Mucosa of rectum (tissue), 2 donors: ENCODE results near the gene TMEM223.

Experiments used
- H3K27ac ChIP-seq, 2 donors: one replicate each; pipeline ENCODE4 v1.7.0; 2013; ENCODE audit warnings: inconsistent platforms in 2 of 2, low read depth in 2 of 2, low read length in 2 of 2
- H3K27me3 ChIP-seq, 2 donors: one replicate each; pipeline ENCODE4 v1.7.0; 2013; ENCODE audit warnings: low read length in 2 of 2; ENCODE audit not compliant: control insufficient read depth in 2 of 2, insufficient read depth in 2 of 2
- H3K36me3 ChIP-seq, 2 donors: one replicate each; pipeline ENCODE4 v1.7.0; 2013; ENCODE audit warnings: low read length in 2 of 2; ENCODE audit not compliant: control insufficient read depth in 2 of 2, insufficient read depth in 2 of 2
- H3K4me1 ChIP-seq, 2 donors: one replicate each; pipeline ENCODE4 v1.7.0; 2013; ENCODE audit warnings: low read length in 2 of 2, mild to moderate bottlenecking in 1 of 2; ENCODE audit not compliant: control insufficient read depth in 2 of 2, insufficient read depth in 2 of 2
- H3K4me3 ChIP-seq, 2 donors: one replicate each; pipeline ENCODE4 v1.7.0; 2013; ENCODE audit warnings: low read length in 2 of 2
- H3K9ac ChIP-seq, 2 donors: one replicate each; pipeline ENCODE4 v1.7.0; 2013; ENCODE audit warnings: low read length in 2 of 2, low read depth in 1 of 2, mild to moderate bottlenecking in 1 of 2
- H3K9me3 ChIP-seq, 2 donors: one replicate each; pipeline ENCODE4 v1.7.0; 2013; ENCODE audit warnings: low read length in 2 of 2; ENCODE audit not compliant: control insufficient read depth in 2 of 2
- donor health status: healthy.
- donor health status: Normal muscosa, but diverticular disease.

TMEM223 gene

GRCh38 chr11:62801071-62801470 is 9.3 kb upstream of the TMEM223 start:
- H3K36me3 ChIP-seq: peaks cover 56 to 63% of the 10 kb centered on the region in 2 donors
- H3K9me3 ChIP-seq: no peaks in the 10 kb centered on the region
- H3K27me3 ChIP-seq: no peaks in the 10 kb centered on the region
- H3K9ac ChIP-seq: no peak overlapping the region
- peaks cover 9 to 19% of the 10 kb centered on the region in 2 donors for H3K4me1 ChIP-seq
- H3K4me3 ChIP-seq: no peak overlapping the region
- no peak overlapping the region for H3K27ac ChIP-seq

GRCh38 chr11:62799486-62799885 is 7.7 kb upstream of the TMEM223 start:
- Histone ChIP-seq H3K9me3 (no peaks in the 10 kb centered on the region), H3K27ac (no peak overlapping the region), H3K4me3 (no peak overlapping the region), H3K36me3 (peaks cover 70 to 76% of the 10 kb centered on the region in 2 donors), H3K9ac (no peak overlapping the region), H3K4me1 (peaks cover 8 to 13% of the 10 kb centered on the region in 2 donors), H3K27me3 (no peaks in the 10 kb centered on the region)

GRCh38 chr11:62796281-62796680 is 4.5 kb upstream of the TMEM223 start:
- Histone ChIP-seq H3K9ac (no peak overlapping the region), H3K4me3 (no peak overlapping the region), H3K9me3 (no peaks in the 10 kb centered on the region), H3K27me3 (no peaks in the 10 kb centered on the region), H3K4me1 (peaks cover 8 to 11% of the 10 kb centered on the region in 2 donors), H3K36me3 (peaks cover 63 to 68% of the 10 kb centered on the region in 2 donors), H3K27ac (no peak overlapping the region)

GRCh38 chr11:62794201-62794775 is 2.5 kb upstream of the TMEM223 start:
- H3K27me3 ChIP-seq: no peaks in the 10 kb centered on the region
- H3K36me3 ChIP-seq: peaks cover 46 to 55% of the 10 kb centered on the region in 2 donors
- peaks cover 18 to 25% of the 10 kb centered on the region in 2 donors for H3K4me1 ChIP-seq
- H3K27ac ChIP-seq: no peak overlapping the region
- no peak overlapping the region for H3K9ac ChIP-seq
- no peaks in the 10 kb centered on the region for H3K9me3 ChIP-seq
- H3K4me3 ChIP-seq: no peak overlapping the region

DNA sequence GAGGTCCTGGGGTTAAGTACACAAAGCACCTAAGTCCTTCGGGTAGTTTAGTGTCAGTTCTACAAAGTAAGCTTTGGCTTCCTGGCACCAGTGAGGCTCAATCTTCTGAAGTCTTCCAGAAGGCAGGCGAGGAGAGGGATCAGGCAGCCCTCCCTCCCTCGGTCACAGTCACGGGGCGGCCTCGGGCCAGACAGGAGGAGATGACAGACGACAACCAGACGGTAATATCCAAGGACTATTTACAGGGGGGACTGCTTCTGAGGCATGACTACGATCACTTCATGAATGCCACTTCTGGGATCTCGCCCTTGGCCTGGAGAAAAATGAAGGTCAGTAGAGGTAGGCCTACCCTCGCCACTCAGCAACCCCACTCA is 383 bp upstream of the TMEM223 start:
- peaks cover 37 to 44% of the 10 kb centered on the region in 2 donors for H3K36me3 ChIP-seq
- peak overlapping the region; percentile 79 to 85 for H3K27ac ChIP-seq
- H3K4me1 ChIP-seq: peaks cover 24 to 35% of the 10 kb centered on the region in 2 donors
- H3K9me3 ChIP-seq: no peaks in the 10 kb centered on the region
- H3K4me3 ChIP-seq: peak overlapping the region; percentile 24 to 85
- H3K9ac ChIP-seq: peak overlapping the region; percentile 79 to 91
- no peaks in the 10 kb centered on the region for H3K27me3 ChIP-seq

- H3K9me3 ChIP-seq: no peaks in the 10 kb centered on the region
- H3K4me1 ChIP-seq: peaks cover 32 to 42% of the 10 kb centered on the region in 2 donors
- no peaks in the 10 kb centered on the region for H3K27me3 ChIP-seq
- H3K4me3 ChIP-seq: no peak overlapping the region
- H3K9ac ChIP-seq: no peak overlapping the region
- no peak overlapping the region for H3K27ac ChIP-seq
- peaks cover 16 to 23% of the 10 kb centered on the region in 2 donors for H3K36me3 ChIP-seq
Observed at GRCh38 chr11:62789576-62789975, 2.2 kb downstream of the TMEM223 start.

DNA sequence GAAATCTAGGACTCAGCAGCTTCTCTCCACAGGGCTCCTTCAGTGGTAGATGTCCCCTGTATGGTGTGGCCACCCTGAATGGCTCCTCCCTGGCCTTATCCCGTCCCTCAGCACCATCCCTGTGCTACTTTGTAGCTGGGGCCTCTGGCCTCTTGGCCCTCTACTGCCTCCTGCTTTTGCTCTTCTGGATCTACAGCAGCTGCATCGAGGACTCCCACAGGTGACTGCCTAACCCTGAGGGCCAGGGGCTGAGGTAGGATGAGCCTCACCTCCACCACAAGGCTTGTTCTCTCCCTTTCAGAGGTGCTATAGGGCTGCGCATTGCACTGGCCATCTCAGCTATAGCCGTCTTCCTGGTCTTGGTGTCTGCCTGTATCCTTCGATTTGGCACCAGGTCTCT is 2.8 kb downstream of the TMEM223 start:
- no peaks in the 10 kb centered on the region for H3K9me3 ChIP-seq
- H3K27me3 ChIP-seq: no peaks in the 10 kb centered on the region
- peaks cover 11 to 18% of the 10 kb centered on the region in 2 donors for H3K36me3 ChIP-seq
- H3K4me1 ChIP-seq: peaks cover 32 to 42% of the 10 kb centered on the region in 2 donors
- H3K27ac ChIP-seq: no peak overlapping the region
- no peak overlapping the region for H3K4me3 ChIP-seq
- H3K9ac ChIP-seq: peak overlapping the region in 1 of 2 donors; percentile 93

DNA sequence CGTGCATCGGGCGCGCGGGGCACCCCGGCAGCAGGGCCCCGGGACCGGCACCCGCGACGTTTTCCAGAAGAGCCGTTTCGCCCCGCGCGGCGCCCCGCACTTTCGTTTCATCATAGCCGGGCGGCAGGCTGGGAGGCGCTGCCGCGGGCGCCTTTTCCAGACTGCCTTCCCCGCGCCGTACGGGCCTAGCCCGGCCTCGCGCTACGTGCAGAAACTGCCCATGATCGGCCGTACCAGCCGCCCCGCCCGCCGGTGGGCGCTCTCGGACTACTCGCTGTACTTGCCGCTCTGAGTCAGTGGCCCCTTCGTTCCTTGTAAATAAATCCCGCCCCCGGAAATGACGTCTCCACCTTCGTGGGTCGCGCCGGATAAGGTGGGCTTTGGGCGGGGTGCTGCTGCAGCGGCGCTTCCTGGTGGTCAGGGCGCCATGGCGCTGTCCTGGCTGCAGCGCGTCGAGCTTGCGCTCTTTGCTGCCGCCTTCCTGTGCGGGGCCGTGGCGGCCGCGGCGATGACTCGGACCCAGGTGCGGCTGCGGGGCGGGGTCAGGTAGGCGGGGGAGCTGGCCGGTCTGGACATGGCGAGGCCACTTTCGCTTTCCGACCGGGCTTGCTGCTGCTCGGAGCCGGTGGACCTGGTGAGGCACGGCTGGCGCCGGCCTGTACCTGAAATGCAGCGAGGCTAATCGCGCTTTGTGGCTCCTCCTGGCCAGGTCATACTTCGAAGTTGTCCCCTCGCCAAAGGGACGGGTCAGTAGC is 4.6 kb downstream of the TMEM223 start, which contains the start of gene TMEM179B:
TMEM179B (plus strand) TSS at position 398 of the 755 bp plus-strand sequence; CDS start at position 428, 30 bp downstream.
- peaks cover 27 to 37% of the 10 kb centered on the region in 2 donors for H3K4me1 ChIP-seq
- peak within 1 kb of the TSS; percentile 93 to 94 for H3K9ac ChIP-seq
- peak within 1 kb of the TSS; percentile 90 to 96 for H3K4me3 ChIP-seq
- peak within 1 kb of the TSS; percentile 97 to 98 for H3K27ac ChIP-seq
- H3K27me3 ChIP-seq: no peaks in the 10 kb centered on the region
- H3K9me3 ChIP-seq: no peaks in the 10 kb centered on the region
- H3K36me3 ChIP-seq: peaks cover 12 to 13% of the 10 kb centered on the region in 2 donors

DNA sequence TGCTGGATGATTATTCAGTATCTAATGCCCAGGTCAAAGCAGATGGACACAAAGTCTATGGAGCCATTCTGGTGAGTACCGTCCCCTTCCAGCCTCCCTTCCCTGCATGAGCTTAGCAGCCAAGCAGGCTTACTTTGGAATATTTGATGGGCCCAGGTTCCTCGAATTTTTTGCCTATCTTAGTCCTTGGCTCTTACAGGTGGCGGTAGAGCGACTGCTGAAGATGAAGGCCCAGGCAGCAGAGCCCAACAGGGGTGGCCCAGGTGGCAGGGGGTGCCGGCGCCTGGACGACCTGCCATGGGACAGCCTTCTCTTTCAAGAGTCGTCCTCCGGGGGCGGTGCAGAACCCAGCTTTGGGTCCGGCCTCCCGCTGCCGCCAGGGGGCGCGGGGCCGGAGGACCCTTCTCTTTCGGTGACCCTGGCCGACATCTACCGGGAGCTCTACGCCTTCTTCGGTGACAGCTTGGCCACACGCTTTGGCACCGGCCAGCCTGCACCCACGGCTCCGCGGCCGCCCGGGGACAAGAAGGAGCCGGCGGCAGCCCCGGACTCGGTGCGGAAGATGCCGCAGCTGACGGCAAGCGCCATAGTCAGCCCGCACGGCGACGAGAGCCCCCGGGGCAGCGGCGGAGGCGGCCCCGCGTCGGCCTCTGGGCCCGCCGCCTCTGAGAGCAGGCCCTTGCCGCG is 5.3 kb downstream of the TMEM223 start:
- peak overlapping the region; percentile 93 to 94 for H3K9ac ChIP-seq
- H3K27ac ChIP-seq: peak overlapping the region; percentile 97 to 98
- H3K27me3 ChIP-seq: no peaks in the 10 kb centered on the region
- peaks cover 24 to 33% of the 10 kb centered on the region in 2 donors for H3K4me1 ChIP-seq
- H3K36me3 ChIP-seq: peaks cover 12 to 15% of the 10 kb centered on the region in 2 donors
- H3K9me3 ChIP-seq: no peaks in the 10 kb centered on the region
- peak overlapping the region; percentile 90 to 96 for H3K4me3 ChIP-seq

DNA sequence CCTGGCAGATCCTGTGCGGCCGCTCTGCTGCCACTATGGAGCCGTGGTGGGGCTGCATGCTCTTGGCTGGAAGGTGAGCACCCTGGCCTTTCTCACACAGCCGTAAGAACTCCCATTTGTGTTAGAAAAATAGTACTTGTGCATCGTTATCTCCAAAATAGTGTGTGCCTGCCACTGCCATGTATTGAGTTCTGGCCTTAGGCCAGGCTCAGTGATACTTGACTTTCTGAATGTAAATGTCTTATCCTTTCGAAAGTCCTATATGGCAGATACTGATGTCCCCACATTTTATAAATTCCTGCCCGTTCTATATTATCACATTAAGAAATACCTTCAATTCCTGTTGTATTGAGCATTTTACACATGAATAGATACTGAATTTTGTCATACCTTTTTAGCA is 9.1 kb downstream of the TMEM223 start:
- Histone ChIP-seq H3K36me3 (peaks cover 13 to 16% of the 10 kb centered on the region in 2 donors), H3K9ac (no peak overlapping the region), H3K27ac (no peak overlapping the region), H3K9me3 (no peaks in the 10 kb centered on the region), H3K4me3 (no peak overlapping the region), H3K4me1 (peaks cover 8 to 10% of the 10 kb centered on the region in 2 donors), H3K27me3 (no peaks in the 10 kb centered on the region)
